Smooth muscle cell (in vitro differentiated cells): ENCODE data around the gene FAM180A. TPM values are rescaled to one million over a fixed set of nuclear protein-coding genes. Genes with fewer than 3 reads are reported as not detected.
A peak's percentile ranks its signal among the peaks of the same experiment; 100 is the strongest.

Experiments
- DNase-seq: peaks from one replicate; lab custom pipeline; 2025; ENCODE audit not compliant: unreplicated experiment; lab: John Stamatoyannopoulos, UW
- H2AFZ ChIP-seq: fragments of 200-600 bp; sonication (generic); 2 replicates; pipeline ENCODE4 v1.6.0; 2016; ENCODE audit warnings: antibody characterized with exemption, low read depth, mild to moderate bottlenecking
- H3F3A ChIP-seq: fragments of 200-600 bp; sonication (generic); 2 replicates; pipeline ENCODE4 v1.6.0; 2017; ENCODE audit warnings: antibody characterized with exemption, low read depth
- H3K27ac ChIP-seq: fragments of 200-600 bp; sonication (generic); 2 replicates; pipeline ENCODE4 v1.5.1; 2016; ENCODE audit warnings: low read depth, mild to moderate bottlenecking
- H3K27me3 ChIP-seq: fragments of 200-600 bp; sonication (generic); 2 replicates; pipeline ENCODE4 v1.6.1; 2016; ENCODE audit warnings: low read depth, mild to moderate bottlenecking
- H3K36me3 ChIP-seq: fragments of 200-600 bp; sonication (generic); 2 replicates; pipeline ENCODE4 v1.5.1; 2016; ENCODE audit warnings: low read depth
- H3K4me1 ChIP-seq: fragments of 200-600 bp; sonication (generic); 2 replicates; pipeline ENCODE4 v1.5.1; 2016; ENCODE audit warnings: low read depth
- H3K4me2 ChIP-seq: fragments of 200-600 bp; sonication (generic); 2 replicates; pipeline ENCODE4 v1.6.0; 2016; ENCODE audit warnings: mild to moderate bottlenecking
- H3K4me3 ChIP-seq: fragments of 200-600 bp; sonication (generic); 2 replicates; pipeline ENCODE4 v1.5.1; 2016; ENCODE audit warnings: mild to moderate bottlenecking
- H3K79me2 ChIP-seq: fragments of 200-600 bp; sonication (generic); 2 replicates; pipeline ENCODE4 v1.6.0; 2016; ENCODE audit warnings: low read depth, mild to moderate bottlenecking
- H3K9ac ChIP-seq: fragments of 200-600 bp; sonication (generic); 2 replicates; pipeline ENCODE4 v1.6.0; 2016; ENCODE audit warnings: low read depth
- H3K9me3 ChIP-seq: fragments of 200-600 bp; sonication (generic); replicated peaks from 2 replicates; pipeline ENCODE4 v1.5.1; 2016; ENCODE audit warnings: low read depth
- H4K20me1 ChIP-seq: fragments of 200-600 bp; sonication (generic); 2 replicates; pipeline ENCODE4 v1.6.0; 2016; ENCODE audit warnings: low read depth
- WGBS: methylation state at CpG from one replicate; pipeline ENCODE4 v1.1.7; 2016; ENCODE audit warnings: low lambda C conversion rate; 5-methylcytosine and 5-hydroxymethylcytosine counted together
- polyA plus RNA-seq: library from polyadenylated mRNA; unstranded; fragments of >200 nt; fragmentation: Nextera tagmentation; extraction: Ambion mirVana; gene quantifications from 2 replicates; pipeline ENCODE4 v1.2.1, GENCODE V29; 2016
- total RNA-seq: library from RNA; depleted of rRNA; stranded (reverse); fragments of >200 nt; gene quantifications from 2 replicates; pipeline ENCODE4 v1.2.3, GENCODE V29; 2014
- TF ChIP-seq, protein P1 (sequence below): fragments of 200-600 bp; sonication (generic); IDR thresholded peaks from 2 replicates; pipeline ENCODE4 v1.5.1; 2017; ENCODE audit warnings: borderline replicate concordance, mild to moderate bottlenecking, antibody characterized with exemption; ENCODE audit not compliant: insufficient read depth, poor library complexity, severe bottlenecking

Gene FAM180A
- total and polyA plus RNA-seq, 2 experiments from 2014 or later, result 0.14 TPM; not detected in 1

DNA sequence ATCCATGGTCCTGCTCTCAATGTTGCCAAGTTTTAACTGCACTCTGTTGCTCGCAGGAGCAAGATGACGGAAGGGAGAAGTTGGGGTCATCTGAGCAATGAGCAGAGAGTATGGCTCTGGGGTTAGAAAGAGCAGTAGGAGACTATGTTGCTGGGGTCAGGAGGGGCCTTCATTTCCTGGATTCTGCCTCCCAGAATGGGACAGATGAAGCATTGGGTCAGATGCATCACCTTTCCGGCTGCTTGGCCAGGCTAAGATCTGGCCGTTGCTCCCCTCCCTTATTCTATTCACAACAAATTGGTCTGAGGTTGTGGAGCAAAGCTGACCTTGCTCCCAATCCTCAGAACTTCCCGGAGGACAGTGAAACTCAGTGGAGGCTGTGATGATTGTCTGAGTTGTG is 63.9 kb downstream of the FAM180A start:
- no peak for DNase-seq
- peaks cover 3% of the 10 kb centered on the region for H3K79me2 ChIP-seq
- peak overlapping the region; percentile 90 for H3K27ac ChIP-seq
- TF ChIP-seq, protein P1, sequence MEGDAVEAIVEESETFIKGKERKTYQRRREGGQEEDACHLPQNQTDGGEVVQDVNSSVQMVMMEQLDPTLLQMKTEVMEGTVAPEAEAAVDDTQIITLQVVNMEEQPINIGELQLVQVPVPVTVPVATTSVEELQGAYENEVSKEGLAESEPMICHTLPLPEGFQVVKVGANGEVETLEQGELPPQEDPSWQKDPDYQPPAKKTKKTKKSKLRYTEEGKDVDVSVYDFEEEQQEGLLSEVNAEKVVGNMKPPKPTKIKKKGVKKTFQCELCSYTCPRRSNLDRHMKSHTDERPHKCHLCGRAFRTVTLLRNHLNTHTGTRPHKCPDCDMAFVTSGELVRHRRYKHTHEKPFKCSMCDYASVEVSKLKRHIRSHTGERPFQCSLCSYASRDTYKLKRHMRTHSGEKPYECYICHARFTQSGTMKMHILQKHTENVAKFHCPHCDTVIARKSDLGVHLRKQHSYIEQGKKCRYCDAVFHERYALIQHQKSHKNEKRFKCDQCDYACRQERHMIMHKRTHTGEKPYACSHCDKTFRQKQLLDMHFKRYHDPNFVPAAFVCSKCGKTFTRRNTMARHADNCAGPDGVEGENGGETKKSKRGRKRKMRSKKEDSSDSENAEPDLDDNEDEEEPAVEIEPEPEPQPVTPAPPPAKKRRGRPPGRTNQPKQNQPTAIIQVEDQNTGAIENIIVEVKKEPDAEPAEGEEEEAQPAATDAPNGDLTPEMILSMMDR, result no peak
- H3F3A ChIP-seq, result peaks cover 10% of the 10 kb centered on the region
- WGBS, result 86% methylated on average over 5 of the region's 5 CpGs
- H3K4me3 ChIP-seq, result no peak overlapping the region
- H4K20me1 ChIP-seq, result no peaks in the 10 kb centered on the region
- no peaks in the 10 kb centered on the region for H3K9me3 ChIP-seq
- no peak overlapping the region for H2AFZ ChIP-seq
- H3K4me1 ChIP-seq, result peaks cover 15% of the 10 kb centered on the region
- H3K4me2 ChIP-seq, result peak overlapping the region; percentile 64
- H3K27me3 ChIP-seq, result no peaks in the 10 kb centered on the region
- no peaks in the 10 kb centered on the region for H3K36me3 ChIP-seq
- peak overlapping the region; percentile 68 for H3K9ac ChIP-seq

DNA sequence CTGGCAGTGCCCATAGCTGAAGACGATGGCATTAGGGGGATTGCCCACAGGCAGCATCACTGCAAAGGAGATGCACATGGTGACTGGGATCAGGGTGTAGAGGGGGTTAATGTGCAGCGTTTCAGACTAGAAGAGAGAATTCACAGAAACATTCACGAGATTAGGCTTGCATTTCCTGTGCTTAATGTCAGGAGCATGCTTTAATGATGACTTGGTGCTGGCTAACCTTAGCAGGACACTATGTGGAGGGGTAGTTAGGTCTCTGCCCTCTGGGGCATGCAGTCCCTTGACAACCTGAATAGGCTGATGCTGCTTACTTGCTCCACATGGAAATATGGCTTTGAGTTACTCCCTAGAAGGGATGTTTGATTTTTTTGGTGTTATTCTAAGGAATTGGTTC is 64.5 kb downstream of the FAM180A start:
- H3K4me3 ChIP-seq, result no peak overlapping the region
- peaks cover 15% of the 10 kb centered on the region for H3K4me1 ChIP-seq
- no peaks in the 10 kb centered on the region for H3K36me3 ChIP-seq
- no peak for DNase-seq
- no peaks in the 10 kb centered on the region for H3K27me3 ChIP-seq
- peak overlapping the region; percentile 68 for H3K9ac ChIP-seq
- WGBS, result 15% methylated on average over 3 of the region's 3 CpGs
- no peaks in the 10 kb centered on the region for H4K20me1 ChIP-seq
- TF ChIP-seq, protein P1, result no peak
- H3K27ac ChIP-seq, result peak overlapping the region; percentile 90
- H3K79me2 ChIP-seq, result peaks cover 3% of the 10 kb centered on the region
- peaks cover 10% of the 10 kb centered on the region for H3F3A ChIP-seq
- peak overlapping the region; percentile 64 for H3K4me2 ChIP-seq
- no peaks in the 10 kb centered on the region for H3K9me3 ChIP-seq
- H2AFZ ChIP-seq, result no peak overlapping the region

DNA sequence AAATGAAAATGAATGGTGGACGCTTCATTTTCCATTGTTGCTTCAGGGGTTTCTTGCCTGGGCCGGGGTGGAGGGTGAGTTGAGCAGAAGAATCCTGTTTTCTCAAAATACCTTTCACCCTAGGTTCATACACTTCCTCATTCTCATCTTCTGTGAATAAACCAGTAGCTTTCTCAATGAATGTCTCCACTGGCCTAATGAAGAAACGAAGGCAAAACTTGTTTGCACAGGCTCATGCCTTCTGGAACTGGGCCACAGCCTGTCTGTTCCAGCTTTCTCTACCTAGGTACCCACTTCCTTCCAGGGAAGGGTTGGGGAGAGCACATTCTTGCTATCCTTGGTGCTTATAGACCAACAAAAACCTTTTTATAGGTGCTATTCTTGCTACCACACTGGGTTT is 65.0 kb downstream of the FAM180A start:
- Histone ChIP-seq H3K4me2 (peak overlapping the region; percentile 64), H4K20me1 (no peaks in the 10 kb centered on the region), H3K27ac (peak overlapping the region; percentile 90), H3F3A (peaks cover 10% of the 10 kb centered on the region), H3K27me3 (no peaks in the 10 kb centered on the region), H3K4me1 (peaks cover 15% of the 10 kb centered on the region), H3K9ac (no peak overlapping the region), H3K4me3 (no peak overlapping the region), H3K9me3 (no peaks in the 10 kb centered on the region), H2AFZ (no peak overlapping the region), H3K36me3 (no peaks in the 10 kb centered on the region), H3K79me2 (peaks cover 3% of the 10 kb centered on the region)
- TF ChIP-seq, protein P1, result no peak
- no peak for DNase-seq
- WGBS, result 84% methylated on average over 3 of the region's 3 CpGs

DNA sequence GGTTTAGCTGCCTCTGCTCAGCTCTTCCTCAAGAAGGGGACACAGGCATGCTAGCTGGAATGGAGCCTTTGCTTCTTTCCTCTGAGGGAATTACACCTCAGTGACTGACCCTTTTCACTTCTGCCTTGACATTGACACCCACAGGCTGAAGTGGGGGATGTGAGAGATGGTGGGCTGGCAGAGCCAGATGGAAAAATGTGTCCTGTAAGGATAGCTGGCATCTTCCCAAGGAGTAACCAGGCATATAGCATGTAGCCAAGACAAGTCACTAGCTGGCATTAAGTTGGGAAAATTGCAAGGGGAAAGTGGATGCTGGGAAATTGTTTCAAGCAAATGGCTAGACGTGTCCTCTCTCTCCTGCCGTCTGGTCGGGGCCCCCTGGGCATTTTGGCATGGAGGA is 66.4 kb downstream of the FAM180A start:
- no peak for DNase-seq
- H3K36me3 ChIP-seq, result no peaks in the 10 kb centered on the region
- H2AFZ ChIP-seq, result no peak overlapping the region
- no peaks in the 10 kb centered on the region for H3K9me3 ChIP-seq
- H3F3A ChIP-seq, result peaks cover 15% of the 10 kb centered on the region
- H3K4me1 ChIP-seq, result peaks cover 15% of the 10 kb centered on the region
- H3K4me3 ChIP-seq, result no peak overlapping the region
- no peaks in the 10 kb centered on the region for H4K20me1 ChIP-seq
- H3K4me2 ChIP-seq, result no peak overlapping the region
- no peak overlapping the region for H3K27ac ChIP-seq
- TF ChIP-seq, protein P1, result no peak
- no peak overlapping the region for H3K9ac ChIP-seq
- H3K79me2 ChIP-seq, result peaks cover 9% of the 10 kb centered on the region
- no peaks in the 10 kb centered on the region for H3K27me3 ChIP-seq
- WGBS, result 93% methylated on average over 3 of the region's 3 CpGs
